A549 (cell line): Measurements from ENCODE around the gene CLPSL1.

Experiments
- CHD4 ChIP-seq: fragments of 200-600 bp; sonication (generic); IDR thresholded peaks from 2 replicates; pipeline ENCODE4 v1.6.1; 2016; ENCODE audit warnings: antibody characterized with exemption, mild to moderate bottlenecking, borderline replicate concordance
- CTCF ChIP-seq: fragments of >200 bp; sonication (Bioruptor Twin); formaldehyde crosslinking; IDR thresholded peaks from 3 replicates; pipeline ENCODE4 v1.5.1; 2016
- ELK1 ChIP-seq: fragments of 150-350 bp; IDR thresholded peaks from 2 replicates; pipeline ENCODE4 v1.6.1; 2014; ENCODE audit warnings: low read depth, mild to moderate bottlenecking, low read length
- NR3C1 ChIP-seq: fragments of >200 bp; sonication (Bioruptor Twin); formaldehyde crosslinking; IDR thresholded peaks from 3 replicates; pipeline ENCODE4 v1.6.1; 2017

GRCh38 chr6:35754452-35755277 lies 26.2 kb upstream of the CLPSL1 start:
- TF ChIP-seq CTCF: no peak
- no peak for TF ChIP-seq CHD4
- no peak for TF ChIP-seq ELK1
- TF ChIP-seq NR3C1: no peak
